ENCODE data around the gene SRGAP1.
"Not testable (repeated sequence)": the region's sequence is repeated elsewhere in the genome, so short reads cannot be mapped to it uniquely, and the experiment has no call there.

The SRGAP1 gene

DNA sequence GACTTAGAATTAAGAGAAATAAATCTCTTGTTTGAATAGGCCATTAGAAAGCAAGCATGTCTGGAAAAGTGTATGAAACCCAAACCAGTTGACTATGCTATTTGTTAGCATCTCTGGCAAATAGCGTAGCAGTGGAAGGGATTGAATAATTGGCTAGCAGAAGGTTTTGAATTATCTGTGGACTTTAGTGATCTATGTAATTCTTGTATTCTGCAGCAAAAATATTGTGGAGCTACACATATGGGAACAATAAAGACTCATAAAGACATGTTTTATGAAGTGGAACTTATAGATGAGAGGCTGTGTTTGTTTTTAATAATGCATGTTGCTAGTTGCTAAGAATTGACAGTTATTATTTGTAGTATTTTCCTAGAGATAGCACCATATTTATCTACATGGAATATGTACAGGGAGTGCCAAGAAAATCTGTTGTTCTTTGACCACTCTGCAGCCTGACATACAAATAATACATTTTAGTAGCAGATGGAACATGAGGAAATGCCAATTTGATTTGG lies 4.7 kb downstream of the SRGAP1 start:
- Histone ChIP-seq H3K27me3 (ENCODE audit: control insufficient read depth, insufficient read depth, low read length) (no peaks in the 10 kb centered on the region; the same call in 1 of the 2 replicates), H3K27ac (ENCODE audit: low read length) (no peak overlapping the region), H3K36me3 (ENCODE audit: control insufficient read depth, insufficient read depth, low read length) (no peaks in the 10 kb centered on the region), H3K4me3 (ENCODE audit: low read length) (no peak overlapping the region), H3K4me1 (ENCODE audit: control insufficient read depth, insufficient read depth, low read length) (peaks cover 1% of the 10 kb centered on the region; the same call in 1 of the 2 replicates), H3K9me3 (ENCODE audit: control insufficient read depth, insufficient read depth, low read length) (no peaks in the 10 kb centered on the region)
- WGBS (ENCODE audit: insufficient coverage, insufficient read length), result no CpG with 5 or more reads among the region's 1 CpG
- DNase-seq (ENCODE audit: low read depth, low spot score), result no peak

DNA sequence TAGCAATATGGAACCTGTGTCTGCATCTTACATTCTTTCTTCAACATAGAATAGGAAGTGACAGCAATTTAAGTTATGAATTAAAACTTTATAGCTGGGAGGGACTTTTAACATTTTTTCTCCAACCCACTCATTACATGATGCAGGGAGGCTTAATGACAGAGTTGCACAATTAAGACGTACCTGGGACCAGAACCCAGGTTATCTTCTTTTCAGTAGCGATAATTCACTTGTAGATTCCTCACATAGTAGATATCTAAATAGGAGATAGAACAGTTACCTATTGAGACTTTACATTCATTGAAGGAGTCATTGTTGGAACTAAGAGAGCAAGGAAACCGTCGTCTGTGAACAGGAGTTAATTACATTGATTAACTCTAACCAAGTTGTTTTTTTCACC lies 5.1 kb downstream of the SRGAP1 start:
- no peak overlapping the region for H3K27ac ChIP-seq (ENCODE audit: low read length)
- no peak for DNase-seq (ENCODE audit: low read depth, low spot score)
- no peaks in the 10 kb centered on the region for H3K9me3 ChIP-seq (ENCODE audit: control insufficient read depth, insufficient read depth, low read length)
- H3K4me1 ChIP-seq (ENCODE audit: control insufficient read depth, insufficient read depth, low read length), result peaks cover 1% of the 10 kb centered on the region; the same call in 1 of the 2 replicates
- WGBS (ENCODE audit: insufficient coverage, insufficient read length), result no CpG with 5 or more reads among the region's 4 CpGs
- no peaks in the 10 kb centered on the region for H3K36me3 ChIP-seq (ENCODE audit: control insufficient read depth, insufficient read depth, low read length)
- no peak overlapping the region for H3K4me3 ChIP-seq (ENCODE audit: low read length)
- H3K27me3 ChIP-seq (ENCODE audit: control insufficient read depth, insufficient read depth, low read length), result no peaks in the 10 kb centered on the region; the same call in 1 of the 2 replicates

DNA sequence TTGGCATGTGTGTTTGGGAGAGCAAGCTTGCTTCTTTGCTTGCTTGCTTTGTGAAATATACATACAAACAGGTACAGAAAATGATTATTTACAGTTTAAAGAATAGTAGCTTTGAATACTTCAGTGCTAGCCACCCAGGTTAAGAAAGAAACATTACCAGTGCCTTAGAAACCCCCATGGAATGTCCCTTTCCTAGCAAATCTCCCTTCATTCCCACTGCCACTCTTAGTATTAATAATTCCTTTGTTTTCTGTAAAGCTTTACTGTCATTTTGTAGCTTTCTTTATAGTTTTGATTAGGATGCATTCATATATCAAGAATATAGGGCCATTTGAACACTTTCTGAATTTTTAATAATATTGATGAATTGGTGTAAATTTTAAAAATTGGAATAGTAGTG lies 9.5 kb downstream of the SRGAP1 start:
- Histone ChIP-seq H3K4me3 (ENCODE audit: low read length) (no peak overlapping the region), H3K9me3 (ENCODE audit: control insufficient read depth, insufficient read depth, low read length) (no peaks in the 10 kb centered on the region), H3K27ac (ENCODE audit: low read length) (no peak overlapping the region), H3K27me3 (ENCODE audit: control insufficient read depth, insufficient read depth, low read length) (no peaks in the 10 kb centered on the region), H3K4me1 (ENCODE audit: control insufficient read depth, insufficient read depth, low read length) (no peaks in the 10 kb centered on the region), H3K36me3 (ENCODE audit: control insufficient read depth, insufficient read depth, low read length) (no peaks in the 10 kb centered on the region)
- DNase-seq (ENCODE audit: low read depth, low spot score), result no peak

DNA sequence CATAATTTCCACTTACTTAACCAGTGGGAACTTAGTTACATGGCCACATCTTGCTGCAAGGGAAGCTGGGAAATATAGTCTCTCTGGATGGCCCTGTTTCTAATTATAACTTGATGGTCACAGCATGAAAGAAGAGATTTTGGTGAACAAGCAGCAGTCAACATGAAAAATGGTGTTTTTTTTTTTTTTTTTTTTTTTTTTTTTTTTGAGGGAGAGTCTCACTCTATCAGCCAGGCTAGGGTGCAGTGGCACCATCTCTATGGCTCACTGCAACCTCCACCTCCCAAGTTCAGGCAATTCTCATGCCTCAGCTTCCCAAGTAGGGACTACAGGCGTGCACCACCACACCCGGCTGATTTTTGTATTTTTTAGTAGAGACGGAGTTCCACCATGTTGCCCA lies 10.8 kb downstream of the SRGAP1 start:
- no peak for DNase-seq (ENCODE audit: low read depth, low spot score)
- Histone ChIP-seq H3K4me1 (ENCODE audit: control insufficient read depth, insufficient read depth, low read length) (no peaks in the 10 kb centered on the region), H3K9me3 (ENCODE audit: control insufficient read depth, insufficient read depth, low read length) (no peaks in the 10 kb centered on the region), H3K27ac (ENCODE audit: low read length) (no peak overlapping the region), H3K36me3 (ENCODE audit: control insufficient read depth, insufficient read depth, low read length) (no peaks in the 10 kb centered on the region), H3K4me3 (ENCODE audit: low read length) (no peak overlapping the region), H3K27me3 (ENCODE audit: control insufficient read depth, insufficient read depth, low read length) (no peaks in the 10 kb centered on the region)
- no CpG with 5 or more reads among the region's 3 CpGs for WGBS (ENCODE audit: insufficient coverage, insufficient read length)

DNA sequence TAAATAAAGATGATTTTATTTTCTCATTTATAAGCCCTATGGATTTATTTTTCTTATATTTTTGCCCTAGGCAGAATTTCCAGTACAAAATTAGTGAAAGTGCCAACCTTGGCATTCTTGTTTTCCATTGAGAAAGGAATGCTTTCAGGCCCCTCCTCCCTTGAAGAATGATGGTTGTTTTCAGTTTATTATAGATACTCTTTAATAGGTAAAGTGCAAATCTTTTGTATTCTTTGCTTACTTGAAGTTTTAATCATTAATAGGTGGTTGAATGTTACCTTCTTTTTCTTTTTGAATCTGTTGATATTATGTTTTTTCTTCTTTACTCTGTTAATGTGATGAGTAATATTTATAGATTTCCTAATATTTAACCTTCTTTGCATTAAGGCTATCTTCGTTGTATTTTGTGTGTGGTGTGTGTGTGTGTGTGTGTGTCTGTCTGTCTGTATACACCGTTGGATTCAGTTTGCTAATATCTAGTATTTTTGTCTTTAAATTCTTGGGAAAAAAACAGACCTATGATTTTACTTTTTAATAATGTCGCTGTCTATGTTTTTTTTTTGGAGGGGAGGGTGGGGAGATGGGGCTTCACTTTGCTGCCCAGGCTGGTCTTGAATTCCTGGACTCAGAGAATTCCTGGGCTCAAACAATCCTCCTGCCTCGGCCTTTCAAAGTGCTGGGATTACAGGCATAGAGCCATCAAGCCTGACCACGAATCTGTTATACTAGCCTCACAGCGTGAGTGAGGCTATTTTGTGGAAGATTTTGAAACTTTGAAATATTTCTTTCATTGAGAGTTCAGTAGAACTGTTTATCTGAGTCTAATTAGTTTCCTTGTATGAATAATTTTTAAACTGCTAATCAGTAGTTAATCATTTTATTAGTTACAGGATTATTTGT lies 13.5 kb downstream of the SRGAP1 start:
- Histone ChIP-seq H3K9me3 (ENCODE audit: control insufficient read depth, insufficient read depth, low read length) (no peaks in the 10 kb centered on the region), H3K4me1 (ENCODE audit: control insufficient read depth, insufficient read depth, low read length) (no peaks in the 10 kb centered on the region), H3K36me3 (ENCODE audit: control insufficient read depth, insufficient read depth, low read length) (no peaks in the 10 kb centered on the region), H3K27ac (ENCODE audit: low read length) (no peak overlapping the region), H3K4me3 (ENCODE audit: low read length) (no peak overlapping the region), H3K27me3 (ENCODE audit: control insufficient read depth, insufficient read depth, low read length) (no peaks in the 10 kb centered on the region)
- no CpG with 5 or more reads among the region's 6 CpGs for WGBS (ENCODE audit: insufficient coverage, insufficient read length)
- DNase-seq (ENCODE audit: low read depth, low spot score), result no peak

DNA sequence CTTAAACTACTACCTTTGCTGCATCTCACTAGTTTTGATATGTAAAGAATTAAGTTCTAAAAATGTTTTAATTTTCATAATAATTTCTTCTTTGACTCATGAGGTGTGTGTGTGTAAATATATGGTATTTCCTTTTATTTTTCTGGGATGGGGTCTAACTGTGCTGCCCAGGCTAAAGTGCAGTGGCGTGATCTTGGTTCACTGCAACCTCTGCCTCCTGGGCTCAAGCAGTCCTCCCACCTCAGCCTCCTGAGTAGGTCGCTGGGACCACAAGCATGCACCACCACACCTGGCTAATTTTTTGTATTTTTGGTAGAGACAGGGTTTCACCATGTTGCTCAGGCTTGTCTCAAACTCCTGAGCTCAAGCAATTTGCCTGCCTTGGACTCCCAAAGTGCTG lies 15.4 kb downstream of the SRGAP1 start:
- H3K27me3 ChIP-seq (ENCODE audit: control insufficient read depth, insufficient read depth, low read length); H3K4me1 ChIP-seq (ENCODE audit: control insufficient read depth, insufficient read depth, low read length); DNase-seq (ENCODE audit: low read depth, low spot score); H3K9me3 ChIP-seq (ENCODE audit: control insufficient read depth, insufficient read depth, low read length); H3K27ac ChIP-seq (ENCODE audit: low read length); H3K36me3 ChIP-seq (ENCODE audit: control insufficient read depth, insufficient read depth, low read length); H3K4me3 ChIP-seq (ENCODE audit: low read length): not testable (repeated sequence)
- no CpG with 5 or more reads among the region's 2 CpGs for WGBS (ENCODE audit: insufficient coverage, insufficient read length)

DNA sequence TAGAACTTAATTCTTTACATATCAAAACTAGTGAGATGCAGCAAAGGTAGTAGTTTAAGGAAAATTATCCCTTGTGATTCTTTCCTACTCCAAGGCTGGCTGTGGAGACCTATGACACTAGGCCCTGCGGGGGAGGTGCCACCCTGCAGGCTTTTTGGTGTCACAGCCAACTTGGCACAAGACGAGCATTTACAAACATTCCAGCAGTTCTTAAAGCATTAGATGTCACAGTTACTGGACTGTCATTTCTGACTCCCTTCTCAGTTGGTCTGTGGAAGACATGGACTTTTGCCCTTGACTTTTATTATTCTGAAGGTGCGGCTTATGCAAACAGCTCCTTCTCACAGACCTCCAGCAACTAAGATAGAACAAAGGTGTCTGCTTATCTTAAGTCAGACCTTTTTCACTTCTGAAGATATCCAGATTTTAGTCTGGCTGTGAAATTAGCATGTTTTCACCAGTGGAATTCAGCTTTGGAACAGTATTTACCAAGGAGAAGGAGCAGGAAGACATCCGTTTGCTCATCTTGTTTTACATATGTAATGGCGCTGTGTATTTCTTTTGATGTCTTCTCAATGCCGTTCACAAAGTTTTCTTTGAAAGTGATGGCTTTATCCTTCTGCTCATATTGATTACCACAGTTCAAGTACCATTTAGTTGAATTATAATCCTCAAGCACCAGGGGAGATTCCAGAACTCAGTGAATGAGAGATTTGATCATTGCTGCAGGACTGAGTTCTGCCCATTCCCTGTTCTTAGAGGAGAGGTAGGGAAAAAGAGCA lies 17.9 kb downstream of the SRGAP1 start:
- Histone ChIP-seq H3K36me3 (ENCODE audit: control insufficient read depth, insufficient read depth, low read length) (no peaks in the 10 kb centered on the region), H3K9me3 (ENCODE audit: control insufficient read depth, insufficient read depth, low read length) (no peaks in the 10 kb centered on the region), H3K27ac (ENCODE audit: low read length) (no peak overlapping the region), H3K4me1 (ENCODE audit: control insufficient read depth, insufficient read depth, low read length) (peaks cover 2% of the 10 kb centered on the region), H3K27me3 (ENCODE audit: control insufficient read depth, insufficient read depth, low read length) (no peaks in the 10 kb centered on the region), H3K4me3 (ENCODE audit: low read length) (no peak overlapping the region)
- no CpG with 5 or more reads among the region's 6 CpGs for WGBS (ENCODE audit: insufficient coverage, insufficient read length)
- DNase-seq (ENCODE audit: low read depth, low spot score), result no peak

DNA sequence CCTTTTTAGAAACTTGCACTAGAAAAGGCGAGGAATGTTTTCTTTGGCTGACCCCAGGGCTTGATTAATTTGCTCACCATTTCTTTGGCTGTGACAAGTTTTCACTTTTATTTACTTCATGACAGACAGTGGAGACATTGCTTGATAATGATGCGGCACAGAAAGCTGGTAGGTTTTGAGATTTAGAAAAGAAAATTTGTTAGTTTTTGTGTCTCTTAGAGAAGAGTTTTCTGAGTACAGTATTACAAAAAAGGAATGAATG lies 18.4 kb downstream of the SRGAP1 start:
- no peak for DNase-seq (ENCODE audit: low read depth, low spot score)
- Histone ChIP-seq H3K9me3 (ENCODE audit: control insufficient read depth, insufficient read depth, low read length) (no peaks in the 10 kb centered on the region), H3K4me1 (ENCODE audit: control insufficient read depth, insufficient read depth, low read length) (peaks cover 2% of the 10 kb centered on the region)

DNA sequence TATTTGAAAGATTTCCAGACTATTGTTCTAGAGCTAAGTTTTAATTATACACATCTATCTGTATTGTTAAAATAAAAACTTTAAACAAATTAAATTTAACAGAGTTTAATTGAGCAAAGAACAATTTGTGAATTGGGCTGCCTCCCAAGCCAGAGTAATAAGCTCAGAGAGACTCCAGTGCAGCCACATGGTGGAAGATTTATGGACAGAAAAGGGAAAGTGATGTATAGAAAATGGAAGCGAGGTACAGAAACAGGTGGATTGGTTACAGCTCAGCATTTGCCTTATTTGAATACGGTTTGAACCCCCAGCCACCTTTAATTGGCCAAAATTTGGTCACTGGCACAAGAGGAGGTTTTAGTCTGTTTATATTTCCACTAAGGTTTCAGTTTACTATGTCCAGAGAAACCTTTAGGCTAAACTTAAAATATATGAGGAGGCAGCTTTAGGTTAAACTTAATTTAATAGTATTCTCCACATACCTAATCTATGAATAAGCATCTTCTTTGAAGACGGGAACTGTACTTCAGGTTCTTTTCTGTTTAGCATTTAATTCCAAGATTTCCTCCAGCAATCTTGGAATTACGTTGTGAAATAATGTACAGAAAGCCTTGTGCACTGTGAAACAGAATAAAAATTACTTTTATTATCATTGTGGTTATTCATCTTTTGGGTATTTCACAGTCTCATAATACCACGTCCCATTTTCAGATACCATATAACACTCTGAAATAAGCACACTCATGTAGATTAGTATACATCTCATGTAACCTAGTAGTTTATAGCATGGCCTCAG lies 19.4 kb downstream of the SRGAP1 start:
- Histone ChIP-seq H3K9me3 (ENCODE audit: control insufficient read depth, insufficient read depth, low read length) (no peaks in the 10 kb centered on the region), H3K27ac (ENCODE audit: low read length) (no peak overlapping the region), H3K27me3 (ENCODE audit: control insufficient read depth, insufficient read depth, low read length) (no peaks in the 10 kb centered on the region), H3K36me3 (ENCODE audit: control insufficient read depth, insufficient read depth, low read length) (no peaks in the 10 kb centered on the region), H3K4me3 (ENCODE audit: low read length) (no peak overlapping the region), H3K4me1 (ENCODE audit: control insufficient read depth, insufficient read depth, low read length) (peaks cover 4% of the 10 kb centered on the region)
- DNase-seq (ENCODE audit: low read depth, low spot score), result no peak
- WGBS (ENCODE audit: insufficient coverage, insufficient read length), result no CpG with 5 or more reads among the region's 5 CpGs

More for the DNA sequence above, 18.4 kb downstream of the SRGAP1 start:
- no peak overlapping the region for H3K27ac ChIP-seq (ENCODE audit: low read length)
- 100% methylated on average over 1 of the region's 2 CpGs for WGBS (ENCODE audit: insufficient coverage, insufficient read length)
- no peaks in the 10 kb centered on the region for H3K36me3 ChIP-seq (ENCODE audit: control insufficient read depth, insufficient read depth, low read length)
- no peaks in the 10 kb centered on the region for H3K27me3 ChIP-seq (ENCODE audit: control insufficient read depth, insufficient read depth, low read length)
- H3K4me3 ChIP-seq (ENCODE audit: low read length), result no peak overlapping the region

DNA sequence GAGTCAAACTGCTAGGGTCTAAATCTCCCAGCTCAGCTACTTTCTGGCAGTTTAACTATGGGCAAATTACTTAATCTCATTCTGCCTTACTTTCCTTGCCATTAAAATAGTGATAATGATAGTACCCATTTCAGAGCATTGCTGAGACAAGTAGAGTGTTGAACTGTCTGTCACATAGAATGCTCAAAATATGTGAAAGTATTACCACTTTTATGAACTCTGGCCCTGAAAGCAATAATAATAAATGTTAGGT lies 19.9 kb downstream of the SRGAP1 start:
- no peak for DNase-seq (ENCODE audit: low read depth, low spot score)
- H3K4me1 ChIP-seq (ENCODE audit: control insufficient read depth, insufficient read depth, low read length), result peaks cover 4% of the 10 kb centered on the region
- H3K36me3 ChIP-seq (ENCODE audit: control insufficient read depth, insufficient read depth, low read length), result no peaks in the 10 kb centered on the region
- H3K27me3 ChIP-seq (ENCODE audit: control insufficient read depth, insufficient read depth, low read length), result no peaks in the 10 kb centered on the region
- no peak overlapping the region for H3K4me3 ChIP-seq (ENCODE audit: low read length)
- no peaks in the 10 kb centered on the region for H3K9me3 ChIP-seq (ENCODE audit: control insufficient read depth, insufficient read depth, low read length)
- H3K27ac ChIP-seq (ENCODE audit: low read length), result no peak overlapping the region
